HK-2 (cell line): ENCODE results near the gene SV2B.

ENCODE experiments used
- DNase-seq: peaks from one replicate; pipeline ENCODE4 v3.0.0-alpha.2; 2018; ENCODE audit not compliant: unreplicated experiment

Gene SV2B

GRCh38 chr15:91192285-91192684, 92.2 kb downstream of the SV2B start:
- DNase-seq, result no peak

DNA sequence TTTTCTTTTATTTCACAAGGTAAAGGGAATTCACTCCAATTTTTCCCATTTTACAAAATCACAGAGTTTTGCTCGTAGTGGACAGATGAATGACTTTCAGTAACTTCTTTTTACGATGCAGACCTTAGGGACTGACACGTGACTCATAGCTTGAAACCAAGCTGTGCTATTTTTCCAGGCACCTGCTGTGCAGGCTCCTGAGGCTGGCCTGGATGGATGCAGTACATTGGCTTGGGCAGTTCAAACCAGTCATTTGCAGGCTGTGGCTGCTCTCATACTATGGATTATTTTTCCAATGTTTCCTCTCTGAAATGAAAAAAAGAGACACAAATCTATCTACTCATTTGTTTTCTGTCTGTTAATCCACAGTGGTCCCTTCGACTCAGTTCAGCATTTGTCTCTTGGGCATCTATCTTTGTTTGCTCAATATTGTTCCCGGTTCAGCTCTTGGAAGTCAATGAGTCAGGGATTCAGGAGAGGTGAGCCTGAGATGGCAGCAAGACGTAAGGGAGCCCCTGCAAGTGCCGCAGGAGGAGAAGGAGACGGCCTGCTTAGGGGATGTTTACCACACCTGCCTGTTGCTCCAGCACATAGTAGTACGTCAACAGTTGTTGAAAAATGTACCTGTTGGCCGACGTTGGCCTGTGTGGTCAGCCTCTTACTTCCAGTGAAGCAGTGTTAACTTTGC, 92.8 kb downstream of the SV2B start:
- DNase-seq, result no peak

GRCh38 chr15:91193378-91193720, 93.3 kb downstream of the SV2B start:
- no peak for DNase-seq

DNA sequence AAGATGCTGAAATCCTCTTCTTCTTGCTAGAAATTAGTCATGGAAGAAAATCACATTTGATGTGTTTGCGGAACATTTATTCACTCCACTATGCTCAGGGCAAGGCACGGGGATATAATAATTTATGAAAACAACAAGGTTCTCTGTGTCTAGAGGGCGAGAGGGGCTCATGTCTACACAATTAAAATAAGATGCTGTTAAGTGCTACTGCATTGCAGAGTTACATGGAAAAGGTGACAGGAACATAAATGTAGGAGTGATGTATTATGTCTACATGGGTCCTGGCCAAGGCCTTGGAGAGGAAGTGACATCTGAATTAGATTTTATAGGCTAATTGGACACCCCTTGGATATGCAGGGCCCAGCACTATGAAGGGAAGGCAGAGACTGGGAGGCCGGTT, 96.1 kb downstream of the SV2B start:
- DNase-seq, result no peak

DNA sequence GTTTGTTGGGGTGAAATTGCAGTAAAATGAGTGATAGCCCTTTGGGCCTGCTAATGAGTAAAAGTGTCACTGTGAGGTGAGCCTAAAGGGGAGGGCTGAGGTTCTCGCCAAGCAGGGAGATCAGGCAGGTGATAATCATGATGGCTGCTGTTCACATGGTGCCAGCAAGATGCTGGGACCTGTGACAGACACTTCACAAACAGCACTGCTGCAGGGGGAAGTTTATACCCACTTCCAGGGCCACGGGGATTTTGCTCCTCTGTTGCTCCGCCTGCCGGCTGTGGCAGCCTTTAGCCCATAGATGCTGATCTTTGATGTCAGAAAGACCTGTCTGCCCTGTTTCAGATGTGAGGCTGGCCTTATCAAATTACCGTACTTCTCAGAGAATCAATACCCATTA, 96.7 kb downstream of the SV2B start:
- DNase-seq, result no peak

DNA sequence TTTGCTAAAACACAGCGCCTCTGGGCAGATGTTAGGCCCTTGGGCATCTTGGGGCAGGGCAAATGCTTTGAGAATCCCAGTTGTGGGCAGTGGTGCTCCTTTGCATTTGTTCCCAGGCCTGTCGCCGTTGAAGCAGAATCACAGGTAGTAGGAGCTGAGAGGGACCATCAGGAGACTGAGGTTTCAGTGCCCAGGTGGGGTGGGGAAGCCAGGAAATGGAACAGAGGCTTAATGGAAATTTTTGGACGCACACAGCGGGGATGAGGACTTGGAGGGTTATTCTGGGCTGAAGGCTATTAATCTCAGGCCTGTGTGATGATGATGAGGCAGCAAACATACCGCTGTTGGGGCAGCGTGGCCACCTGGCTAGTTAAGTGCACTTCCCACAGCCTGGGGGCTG, 99.5 kb downstream of the SV2B start:
- no peak for DNase-seq

DNA sequence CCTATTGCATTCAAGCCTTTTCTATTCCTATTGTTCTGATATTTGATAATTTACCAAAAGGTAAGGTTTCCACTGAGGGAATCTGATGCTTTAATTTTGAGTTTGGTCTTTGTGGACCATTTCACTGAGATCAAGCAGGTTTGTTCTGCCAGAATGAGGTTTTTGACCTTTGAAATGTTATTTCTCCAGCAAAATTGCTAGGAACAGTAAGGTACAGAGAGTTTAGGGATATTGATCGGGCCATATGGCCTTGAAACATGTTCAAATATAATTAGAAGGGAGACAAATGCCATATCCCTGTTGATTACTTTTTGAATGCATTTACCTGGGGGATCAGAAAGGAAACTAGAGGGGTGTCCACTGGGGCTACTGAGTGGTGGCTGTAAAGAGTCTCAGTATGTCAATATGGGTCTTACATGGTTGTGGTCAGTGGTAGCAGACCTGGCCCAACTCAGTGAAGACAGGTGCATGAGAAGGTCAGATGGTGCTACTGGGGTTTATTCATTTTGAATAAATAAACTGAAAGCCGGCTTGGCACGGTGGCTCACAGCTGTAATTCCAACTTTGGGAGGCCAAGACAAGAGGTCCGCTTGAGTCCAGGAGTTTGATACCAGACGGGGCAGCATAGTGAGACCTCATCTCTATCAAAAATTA, 100.2 kb downstream of the SV2B start:
- DNase-seq, result no peak

- DNase-seq, result no peak
Observed at GRCh38 chr15:91202510-91203102, 102.5 kb downstream of the SV2B start.

- DNase-seq, result no peak
Observed at GRCh38 chr15:91203619-91204203, 103.7 kb downstream of the SV2B start.

- no peak for DNase-seq
Observed at GRCh38 chr15:91208371-91208770, 108.3 kb downstream of the SV2B start.

GRCh38 chr15:91209318-91209717, 109.3 kb downstream of the SV2B start:
- no peak for DNase-seq

DNA sequence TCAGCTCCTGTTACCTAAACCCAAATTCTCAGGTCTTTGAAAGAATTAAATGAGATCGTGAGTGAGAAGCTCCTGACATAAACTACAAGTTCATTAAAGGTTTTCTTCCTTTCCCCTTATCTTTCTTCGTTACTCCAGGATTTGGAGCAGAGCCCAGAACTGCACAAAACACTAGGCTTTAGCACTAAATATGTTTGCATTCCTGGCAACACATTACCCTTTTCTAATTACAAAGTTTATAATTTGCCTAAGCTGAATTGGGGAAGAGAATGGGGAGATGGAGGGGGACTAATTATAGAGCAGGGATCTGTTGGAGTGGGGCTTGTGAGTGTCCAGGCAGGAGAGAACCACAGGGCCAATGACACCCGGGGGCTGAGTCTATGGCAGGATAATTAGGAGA, 109.7 kb downstream of the SV2B start:
- DNase-seq, result no peak

DNA sequence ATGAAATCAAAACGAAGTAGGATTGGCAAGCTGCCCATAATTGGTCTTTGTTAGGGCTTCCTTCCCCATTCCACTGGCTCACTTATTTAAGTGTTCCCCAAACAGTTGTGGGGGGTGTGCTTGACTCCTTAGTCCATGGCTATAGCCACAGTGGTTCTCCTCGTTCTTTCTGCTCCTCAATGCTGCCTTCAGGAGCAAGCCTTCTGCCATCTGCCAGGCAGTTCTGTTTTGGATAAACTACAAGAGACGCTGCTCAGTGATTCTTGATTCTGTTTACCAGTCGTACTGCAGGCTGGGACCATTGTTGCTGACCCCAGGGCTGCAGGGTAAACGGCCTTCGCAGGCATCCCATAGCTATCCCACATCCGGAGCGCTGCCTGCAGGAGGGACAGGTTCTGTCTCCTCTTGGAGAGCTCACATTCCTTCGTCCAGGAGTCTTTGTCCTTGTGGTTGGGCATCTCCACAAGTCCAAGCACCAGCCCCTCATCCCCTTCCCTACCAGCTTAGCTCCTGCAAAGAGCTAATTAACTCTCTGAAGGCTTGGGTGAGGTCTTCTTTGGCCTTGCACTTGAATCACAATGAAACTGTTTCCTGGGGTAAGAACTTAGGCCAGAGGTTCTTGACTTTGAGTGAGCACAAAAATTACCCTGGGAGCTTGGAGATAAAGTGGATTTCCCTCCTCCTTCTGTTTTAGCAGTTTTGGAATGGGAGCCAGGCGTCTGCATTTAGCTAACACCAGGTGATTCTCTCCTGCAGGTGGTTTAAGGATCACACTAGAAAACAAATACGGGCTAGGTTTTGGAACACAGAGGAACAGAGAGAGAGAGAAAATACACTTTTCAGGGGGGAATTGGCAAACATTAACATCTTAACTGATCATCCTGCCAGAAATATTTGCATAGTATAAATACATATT, 114.9 kb downstream of the SV2B start:
- DNase-seq, result no peak

DNA sequence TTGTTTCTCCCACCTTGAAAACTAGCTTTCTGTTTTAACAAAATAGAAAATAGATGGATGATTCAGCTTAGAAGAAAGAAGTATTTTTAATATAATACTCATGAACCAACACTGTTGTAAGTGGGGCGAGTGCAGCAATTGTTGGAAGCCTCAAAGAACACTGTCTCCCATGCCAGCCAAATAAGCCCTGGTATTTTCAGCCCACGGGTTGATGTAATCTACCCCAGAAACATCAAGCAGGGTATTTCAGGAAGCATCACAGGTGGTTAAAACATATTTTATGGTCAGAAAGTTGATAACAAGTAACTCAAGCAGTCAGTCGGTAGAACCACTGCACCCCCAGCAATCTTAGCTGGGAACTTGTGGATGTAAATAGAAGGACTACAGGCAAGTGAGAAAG, 115.9 kb downstream of the SV2B start:
- DNase-seq, result no peak

- DNase-seq, result no peak
Observed at GRCh38 chr15:91219206-91219605, 119.1 kb downstream of the SV2B start.

GRCh38 chr15:91222052-91222451, 122.0 kb downstream of the SV2B start:
- DNase-seq, result no peak

GRCh38 chr15:91223863-91224262, 123.8 kb downstream of the SV2B start:
- DNase-seq, result no peak

DNA sequence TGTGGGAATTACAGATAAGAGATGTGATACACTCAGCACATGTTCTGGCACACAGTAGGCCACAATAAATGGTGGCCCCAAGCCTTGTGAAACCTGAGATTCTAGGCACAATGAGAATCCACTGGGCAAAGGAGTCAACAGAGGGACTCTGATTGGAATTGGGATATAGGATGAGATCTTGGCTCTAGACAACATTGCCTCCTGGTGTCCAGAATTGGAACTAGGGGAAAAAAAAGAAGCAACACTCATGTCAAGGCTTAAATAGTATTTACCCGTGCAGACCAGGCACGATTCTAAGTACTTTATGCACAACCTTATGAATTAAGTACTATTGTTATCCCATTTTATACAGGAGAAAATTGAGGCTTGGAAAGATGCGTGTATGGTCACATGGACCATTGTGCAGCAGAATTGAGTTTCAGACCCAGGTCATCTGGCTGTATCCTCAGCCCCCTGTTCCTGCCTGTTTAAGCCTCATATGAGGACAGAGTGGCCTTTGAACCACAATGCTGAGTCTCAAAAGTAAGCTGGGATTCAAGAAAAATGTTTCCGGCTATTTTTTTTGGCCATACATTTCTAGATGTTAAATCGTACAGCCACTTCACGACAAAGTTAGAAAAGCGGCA, 124.8 kb downstream of the SV2B start:
- no peak for DNase-seq

GRCh38 chr15:91225741-91226140, 125.7 kb downstream of the SV2B start:
- no peak for DNase-seq

GRCh38 chr15:91227117-91227516, 127.1 kb downstream of the SV2B start:
- DNase-seq, result no peak

DNA sequence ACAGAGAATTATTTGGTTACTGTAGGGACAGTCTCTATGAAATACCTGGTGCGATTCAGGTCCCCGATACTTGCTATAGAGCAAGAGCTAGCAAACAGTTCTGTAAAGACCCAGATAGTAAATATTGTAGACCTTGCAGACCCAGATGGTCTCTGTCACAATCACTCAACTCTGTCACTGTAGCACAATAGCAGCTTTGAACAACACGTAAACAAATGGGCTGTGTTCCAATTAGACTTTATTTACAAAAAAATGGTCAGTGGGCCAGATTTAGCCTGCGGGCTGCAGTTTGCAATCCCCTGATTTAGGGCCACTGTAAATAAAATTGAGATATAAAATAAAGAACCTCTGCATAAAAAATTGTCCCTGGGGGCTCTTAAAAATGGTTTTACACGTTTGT, 127.7 kb downstream of the SV2B start:
- DNase-seq, result no peak

DNA sequence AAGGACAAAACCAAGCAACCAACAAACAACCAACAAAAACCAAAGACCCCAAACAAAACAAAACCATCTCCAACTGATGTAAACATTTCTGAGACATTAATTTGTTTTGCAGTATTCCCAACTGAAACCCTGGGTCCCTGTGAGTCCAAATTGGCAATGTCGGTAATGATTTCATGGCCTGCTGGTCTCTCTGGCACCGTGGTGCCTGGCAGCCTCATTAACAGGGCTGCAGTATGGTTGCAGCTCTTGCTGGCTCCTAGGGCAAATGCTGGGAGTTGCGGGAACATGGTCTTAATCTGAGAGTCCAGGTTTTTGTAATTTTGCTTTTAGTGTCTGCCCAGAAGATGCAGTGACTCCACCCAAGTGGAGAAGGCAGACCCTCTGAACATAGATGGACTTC, 128.3 kb downstream of the SV2B start:
- no peak for DNase-seq
